K562 (cell line): ENCODE data around the gene RACK1. TPM values are rescaled to one million over a fixed set of nuclear protein-coding genes. Genes with fewer than 3 reads are reported as not detected.
A peak's percentile ranks its signal among the peaks of the same experiment; 100 is the strongest.

ENCODE experiments used
- E2F4 ChIP-seq: sonication (generic); formaldehyde crosslinking; IDR thresholded peaks from 2 replicates; pipeline ENCODE4 v1.8.0; 2022; ENCODE audit warnings: mild to moderate bottlenecking, low read depth, missing genetic modification reagents
- FOS ChIP-seq: IDR thresholded peaks from 3 replicates; pipeline ENCODE4 v1.6.1; 2011; ENCODE audit not compliant: insufficient read length; ENCODE audit errors: extremely low read depth
- HDAC1 ChIP-seq, 2 experiments: fragments of 450-650 bp; IDR thresholded peaks; 2 replicates each; pipeline ENCODE4 v1.6.1; 2016 to 2017; ENCODE audit warnings: inconsistent platforms in 1 of 2, mild to moderate bottlenecking in 1 of 2, moderate library complexity in 1 of 2
- KLF16 ChIP-seq: IDR thresholded peaks from 2 replicates; pipeline ENCODE4 v1.6.1; 2016; ENCODE audit warnings: antibody characterized with exemption
- NFIC ChIP-seq: fragments of 450-650 bp; IDR thresholded peaks from 2 replicates; pipeline ENCODE4 v1.6.1; 2017; ENCODE audit warnings: mild to moderate bottlenecking, inconsistent platforms
- NRF1 ChIP-seq, 2 experiments: fragments of 450-650 bp; IDR thresholded peaks in 1 of 2; conservative IDR thresholded peaks in 1 of 2; 2 replicates each; pipeline ENCODE4 v1.6.1; 2014; ENCODE audit warnings: mild to moderate bottlenecking in 2 of 2
- RBFOX2 ChIP-seq: fragments of 200-400 bp; formaldehyde crosslinking; IDR thresholded peaks from 2 replicates; pipeline ENCODE4 v1.6.1; 2017; ENCODE audit warnings: low read depth, mild to moderate bottlenecking, low read length, moderate library complexity
- RBM39 ChIP-seq: fragments of 200-400 bp; formaldehyde crosslinking; optimal IDR thresholded peaks from 2 replicates; pipeline ENCODE3; 2018; ENCODE audit warnings: low read depth, low read length
- ZBTB33 ChIP-seq: sonication (generic); formaldehyde crosslinking; IDR thresholded peaks from 2 replicates; pipeline ENCODE4 v1.8.1; 2023; ENCODE audit warnings: mild to moderate bottlenecking, missing genetic modification reagents
- ZC3H11A ChIP-seq: IDR thresholded peaks from 2 replicates; pipeline ENCODE4 v1.6.1; 2012; ENCODE audit warnings: low read depth, low read length, improper control_type of control experiment
- ZNF140 ChIP-seq: fragments of 250-450 bp; sonication (Bioruptor Pico); IDR thresholded peaks from 2 replicates; pipeline ENCODE4 v1.8.0; 2021; ENCODE audit warnings: moderate library complexity, mild to moderate bottlenecking, inconsistent platforms
- ZNF197 ChIP-seq: fragments of 200-800 bp; sonication (Bioruptor generic); IDR thresholded peaks from 2 replicates; pipeline ENCODE4 v1.6.1; 2016; ENCODE audit warnings: low read depth, missing genetic modification characterization, missing compliant biosample characterization
- ZNF347 ChIP-seq: fragments of 450-650 bp; formaldehyde crosslinking; IDR thresholded peaks from 2 replicates; pipeline ENCODE4 v1.4.0; 2020; ENCODE audit warnings: low read depth, mild to moderate bottlenecking, moderate library complexity
- polyA plus RNA-seq, 8 experiments: library from polyadenylated mRNA; depleted of rRNA in 4 of 8; stranded (reverse) in 5 of 8; unstranded in 3 of 8; fragments of >200 nt; fragmentation: Nextera tagmentation in 2 of 8; fragmentation: Illumina TruSeq in 1 of 8; extraction: Ambion mirVana in 2 of 8; extraction: Trizol in 1 of 8; gene quantifications; 2 replicates each; pipeline versions ENCODE4 v1.2.1 to v1.2.3, GENCODE V29; 2011 to 2014; ENCODE audit warnings: inconsistent platforms in 1 of 8, missing spikeins in 1 of 8
- total RNA-seq, 7 experiments: library from RNA; depleted of rRNA in 6 of 7; stranded (reverse); fragments of >200 nt in 6 of 7; fragmentation: Illumina TruSeq in 2 of 7; extraction: Trizol in 2 of 7; gene quantifications; 2 replicates each; pipeline versions ENCODE4 v1.2.1 to v1.2.3, GENCODE V29; 2011 to 2021; ENCODE audit warnings: low replicate concordance in 1 of 7
- TF ChIP-seq, protein P1 (sequence below): fragments of 250-450 bp; sonication (Bioruptor Pico); IDR thresholded peaks from 2 replicates; pipeline ENCODE4 v1.8.0; 2022; ENCODE audit warnings: inconsistent platforms, mild to moderate bottlenecking, moderate library complexity, borderline replicate concordance
- TF ChIP-seq, protein P2 (sequence below), 2 experiments: IDR thresholded peaks; 2 replicates each; pipeline ENCODE4 v1.6.1; 2012; ENCODE audit warnings: improper control_type of control experiment in 2 of 2, low read depth in 2 of 2, low read length in 2 of 2, borderline replicate concordance in 1 of 2
- TF ChIP-seq, protein P3 (sequence below): sonication (generic); formaldehyde crosslinking; IDR thresholded peaks from 2 replicates; pipeline ENCODE4 v1.8.1; 2022; ENCODE audit warnings: missing genetic modification reagents

RACK1 gene
- total and polyA plus RNA-seq, 9 of the 15 experiments (the other 6 are each of a cell fraction or from before 2014, with no cell fraction given): 2,303 to 5,311 (median 3,833) TPM

DNA sequence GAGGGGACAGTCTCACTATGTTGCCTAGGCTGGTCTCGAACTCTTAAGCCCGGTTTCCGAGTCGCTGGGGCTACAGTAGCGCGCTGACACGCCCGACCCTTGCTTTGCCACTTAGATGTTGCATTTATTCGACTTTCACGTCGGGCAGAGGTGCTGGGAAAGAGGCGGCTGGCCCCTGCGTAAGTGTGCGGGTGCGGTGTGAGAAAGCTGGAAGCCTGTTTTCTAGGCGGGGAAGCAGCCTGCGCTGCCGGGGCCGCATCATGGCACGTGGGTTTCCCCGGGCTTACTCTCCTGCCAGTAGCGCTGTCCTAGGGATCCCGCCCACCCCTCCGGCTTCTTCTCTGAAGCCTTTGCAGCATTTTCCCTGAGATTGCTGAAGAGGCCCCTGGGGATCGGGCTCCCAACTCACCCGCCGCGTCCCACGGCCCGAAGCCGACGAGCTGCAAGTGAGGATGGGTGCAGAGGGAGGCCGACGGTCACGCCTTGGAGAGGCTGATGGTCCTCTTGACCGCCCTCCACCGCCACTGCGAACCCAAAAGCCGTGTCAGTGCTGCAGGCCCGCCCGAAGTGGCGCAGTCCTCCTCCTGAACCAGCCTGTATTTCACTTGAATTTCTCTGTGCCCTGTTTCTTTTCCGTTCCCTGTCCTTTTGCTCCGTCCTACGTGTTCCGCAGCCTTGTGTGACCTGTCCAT lies 26.4 kb downstream of the RACK1 start (continued):
- TF ChIP-seq, protein P1, sequence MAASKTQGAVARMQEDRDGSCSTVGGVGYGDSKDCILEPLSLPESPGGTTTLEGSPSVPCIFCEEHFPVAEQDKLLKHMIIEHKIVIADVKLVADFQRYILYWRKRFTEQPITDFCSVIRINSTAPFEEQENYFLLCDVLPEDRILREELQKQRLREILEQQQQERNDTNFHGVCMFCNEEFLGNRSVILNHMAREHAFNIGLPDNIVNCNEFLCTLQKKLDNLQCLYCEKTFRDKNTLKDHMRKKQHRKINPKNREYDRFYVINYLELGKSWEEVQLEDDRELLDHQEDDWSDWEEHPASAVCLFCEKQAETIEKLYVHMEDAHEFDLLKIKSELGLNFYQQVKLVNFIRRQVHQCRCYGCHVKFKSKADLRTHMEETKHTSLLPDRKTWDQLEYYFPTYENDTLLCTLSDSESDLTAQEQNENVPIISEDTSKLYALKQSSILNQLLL (CRISPR knock-in tag): no peak
- TF ChIP-seq RBFOX2 (peak; percentile 54), RBM39 (peak; percentile 14), NFIC (peak; percentile 14; the same call in 1 of the 2 replicates), HDAC1 (IDR thresholded peaks at IDR 0.05) (peak in 1 of 2 experiments; percentile 56; a peak in 1 of 4 replicates), ZNF197 (CRISPR knock-in tag) (no peak), ZC3H11A (no peak), ZNF140 (no peak), FOS (no peak), ZNF347 (CRISPR knock-in tag) (no peak), ZBTB33 (CRISPR knock-in tag) (no peak), E2F4 (CRISPR knock-in tag) (peak; percentile 78; the same call in 1 of the 2 replicates), NRF1 (conservative IDR thresholded peaks at IDR 0.05 in 1 of 2, IDR thresholded peaks at IDR 0.05 in 1 of 2) (peak in 1 of 2 experiments; percentile 40; a peak in 1 of 4 replicates), KLF16 (no peak)
- TF ChIP-seq, protein P2, sequence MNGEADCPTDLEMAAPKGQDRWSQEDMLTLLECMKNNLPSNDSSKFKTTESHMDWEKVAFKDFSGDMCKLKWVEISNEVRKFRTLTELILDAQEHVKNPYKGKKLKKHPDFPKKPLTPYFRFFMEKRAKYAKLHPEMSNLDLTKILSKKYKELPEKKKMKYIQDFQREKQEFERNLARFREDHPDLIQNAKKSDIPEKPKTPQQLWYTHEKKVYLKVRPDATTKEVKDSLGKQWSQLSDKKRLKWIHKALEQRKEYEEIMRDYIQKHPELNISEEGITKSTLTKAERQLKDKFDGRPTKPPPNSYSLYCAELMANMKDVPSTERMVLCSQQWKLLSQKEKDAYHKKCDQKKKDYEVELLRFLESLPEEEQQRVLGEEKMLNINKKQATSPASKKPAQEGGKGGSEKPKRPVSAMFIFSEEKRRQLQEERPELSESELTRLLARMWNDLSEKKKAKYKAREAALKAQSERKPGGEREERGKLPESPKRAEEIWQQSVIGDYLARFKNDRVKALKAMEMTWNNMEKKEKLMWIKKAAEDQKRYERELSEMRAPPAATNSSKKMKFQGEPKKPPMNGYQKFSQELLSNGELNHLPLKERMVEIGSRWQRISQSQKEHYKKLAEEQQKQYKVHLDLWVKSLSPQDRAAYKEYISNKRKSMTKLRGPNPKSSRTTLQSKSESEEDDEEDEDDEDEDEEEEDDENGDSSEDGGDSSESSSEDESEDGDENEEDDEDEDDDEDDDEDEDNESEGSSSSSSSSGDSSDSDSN (IDR thresholded peaks at IDR 0.05; ENCODE audit: borderline replicate concordance in 1 of 2, low read depth in 2 of 2, low read length in 2 of 2): peak; percentile 59 to 84; a peak in 3 of 4 replicates
- TF ChIP-seq, protein P3, sequence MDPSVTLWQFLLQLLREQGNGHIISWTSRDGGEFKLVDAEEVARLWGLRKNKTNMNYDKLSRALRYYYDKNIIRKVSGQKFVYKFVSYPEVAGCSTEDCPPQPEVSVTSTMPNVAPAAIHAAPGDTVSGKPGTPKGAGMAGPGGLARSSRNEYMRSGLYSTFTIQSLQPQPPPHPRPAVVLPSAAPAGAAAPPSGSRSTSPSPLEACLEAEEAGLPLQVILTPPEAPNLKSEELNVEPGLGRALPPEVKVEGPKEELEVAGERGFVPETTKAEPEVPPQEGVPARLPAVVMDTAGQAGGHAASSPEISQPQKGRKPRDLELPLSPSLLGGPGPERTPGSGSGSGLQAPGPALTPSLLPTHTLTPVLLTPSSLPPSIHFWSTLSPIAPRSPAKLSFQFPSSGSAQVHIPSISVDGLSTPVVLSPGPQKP (CRISPR knock-in tag): no peak
